Tibial nerve (tissue), 3 donors: Measurements from ENCODE around the gene HNF1B.

ENCODE experiments used
- CTCF ChIP-seq, 5 experiments: fragments of 200-600 bp in 3 of 5; fragments of 450-650 bp in 2 of 5; sonication (generic) in 3 of 5; IDR thresholded peaks; one replicate each; pipeline ENCODE4 v1.5.1; 2016 to 2019; ENCODE audit warnings: antibody characterized with exemption in 5 of 5, mild to moderate bottlenecking in 3 of 5, moderate library complexity in 2 of 5
- POLR2A ChIP-seq, 2 donors: fragments of 450-650 bp; IDR thresholded peaks; one replicate each; pipeline ENCODE4 v1.6.1; 2017; ENCODE audit warnings: antibody characterized with exemption in 2 of 2, mild to moderate bottlenecking in 2 of 2, moderate library complexity in 2 of 2

- TF ChIP-seq CTCF (IDR thresholded peaks at IDR 0.05) (no peak), POLR2A (IDR thresholded peaks at IDR 0.05) (no peak)
Measured at GRCh38 chr17:37761059-37761458, 16.2 kb upstream of the HNF1B start.
